H9 (cell line): Measurements from ENCODE around the gene DNAJC11. TPM values are rescaled to one million over a fixed set of nuclear protein-coding genes. Genes with fewer than 3 reads are reported as not detected.

Experiments used
- DNase-seq: peaks from one replicate; pipeline ENCODE4 v3.0.0-alpha.2; 2017
- H2AFZ ChIP-seq: one replicate; pipeline ENCODE4 v1.6.1; 2013; ENCODE audit warnings: mild to moderate bottlenecking, low read length, control low read depth, moderate library complexity
- H2AK5ac ChIP-seq: 2 replicates; pipeline ENCODE4 v1.6.1; 2013; ENCODE audit warnings: low read length, control low read depth, mixed read lengths; ENCODE audit not compliant: insufficient read length
- H2BK120ac ChIP-seq: one replicate; pipeline ENCODE4 v1.6.1; 2013; ENCODE audit warnings: low read depth, mild to moderate bottlenecking, low read length, control low read depth, inconsistent platforms; ENCODE audit not compliant: poor library complexity, severe bottlenecking
- H2BK12ac ChIP-seq: 2 replicates; pipeline ENCODE4 v1.6.1; 2013; ENCODE audit warnings: low read length, control low read depth, mixed read lengths, low read depth; ENCODE audit not compliant: insufficient read length
- H2BK15ac ChIP-seq: 2 replicates; pipeline ENCODE4 v1.6.1; 2013; ENCODE audit warnings: low read depth, low read length, control low read depth
- H2BK20ac ChIP-seq: one replicate; pipeline ENCODE4 v1.6.1; 2013; ENCODE audit warnings: low read depth, mild to moderate bottlenecking, low read length, control low read depth, inconsistent platforms; ENCODE audit not compliant: poor library complexity, severe bottlenecking
- H2BK5ac ChIP-seq: 2 replicates; pipeline ENCODE4 v1.6.1; 2013; ENCODE audit warnings: low read length, control low read depth, mixed read lengths; ENCODE audit not compliant: insufficient read length
- H3K14ac ChIP-seq: 2 replicates; pipeline ENCODE4 v1.6.1; 2013; ENCODE audit warnings: low read length, control low read depth; ENCODE audit not compliant: insufficient read depth
- H3K18ac ChIP-seq: 2 replicates; pipeline ENCODE4 v1.6.1; 2013; ENCODE audit warnings: low read depth, mild to moderate bottlenecking, mixed read lengths, low read length, control low read depth; ENCODE audit not compliant: insufficient read length
- H3K23ac ChIP-seq: 2 replicates; pipeline ENCODE4 v1.6.1; 2013; ENCODE audit warnings: low read length, control low read depth, mixed read lengths, low read depth; ENCODE audit not compliant: insufficient read length
- H3K23me2 ChIP-seq: 2 replicates; pipeline ENCODE4 v1.6.1; 2013; ENCODE audit warnings: low read depth, mild to moderate bottlenecking, mixed read lengths, low read length, control low read depth; ENCODE audit not compliant: insufficient read length, poor library complexity, severe bottlenecking
- H3K27ac ChIP-seq: 2 replicates; pipeline ENCODE4 v1.5.1; 2013; ENCODE audit warnings: low read length, control low read depth, mixed read lengths, low read depth; ENCODE audit not compliant: insufficient read length
- H3K27me3 ChIP-seq: 2 replicates; pipeline ENCODE4 v1.6.1; 2013; ENCODE audit warnings: low read length, control low read depth, inconsistent platforms; ENCODE audit not compliant: insufficient read depth
- H3K4ac ChIP-seq: 2 replicates; pipeline ENCODE4 v1.6.1; 2013; ENCODE audit warnings: low read depth, mild to moderate bottlenecking, control low read depth, inconsistent platforms, low read length, moderate library complexity
- H3K4me1 ChIP-seq: 2 replicates; pipeline ENCODE4 v1.6.1; 2013; ENCODE audit warnings: low read length, control low read depth, inconsistent platforms; ENCODE audit not compliant: insufficient read depth
- H3K4me2 ChIP-seq: 2 replicates; pipeline ENCODE4 v1.6.1; 2013; ENCODE audit warnings: low read length, control low read depth, mixed read lengths; ENCODE audit not compliant: insufficient read length, insufficient read depth
- H3K56ac ChIP-seq: 2 replicates; pipeline ENCODE4 v1.6.1; 2013; ENCODE audit warnings: low read depth, mild to moderate bottlenecking, mixed read lengths, low read length, control low read depth; ENCODE audit not compliant: insufficient read length
- H3K79me1 ChIP-seq: 2 replicates; pipeline ENCODE4 v1.6.1; 2013; ENCODE audit warnings: low read depth, mild to moderate bottlenecking, moderate library complexity, low read length, control low read depth, inconsistent platforms; ENCODE audit not compliant: insufficient read depth, poor library complexity, severe bottlenecking
- H3K79me2 ChIP-seq: 2 replicates; pipeline ENCODE4 v1.6.1; 2013; ENCODE audit warnings: low read length, control low read depth, inconsistent platforms; ENCODE audit not compliant: insufficient read depth
- H3K9ac ChIP-seq: 2 replicates; pipeline ENCODE4 v1.6.1; 2013; ENCODE audit warnings: low read length, control low read depth, mixed read lengths; ENCODE audit not compliant: insufficient read length; ENCODE audit errors: extremely low read depth
- H3K9me3 ChIP-seq: one replicate; pipeline ENCODE4 v1.6.1; 2013; ENCODE audit warnings: low read depth, low read length, inconsistent platforms; ENCODE audit not compliant: control insufficient read depth
- H3T11ph ChIP-seq: one replicate; pipeline ENCODE4 v1.6.1; 2013; ENCODE audit warnings: mild to moderate bottlenecking, low read length, control low read depth, inconsistent platforms
- H4K20me1 ChIP-seq: one replicate; pipeline ENCODE4 v1.6.1; 2013; ENCODE audit not compliant: control insufficient read depth, insufficient read length, insufficient read depth
- H4K5ac ChIP-seq: 2 replicates; pipeline ENCODE4 v1.6.1; 2013; ENCODE audit warnings: low read depth, mild to moderate bottlenecking, mixed read lengths, low read length, control low read depth; ENCODE audit not compliant: insufficient read length
- H4K8ac ChIP-seq: replicated peaks from 2 replicates; pipeline ENCODE4 v1.6.1; 2013; ENCODE audit warnings: low read length, control low read depth, mixed read lengths, low read depth; ENCODE audit not compliant: insufficient read length
- H4K91ac ChIP-seq: 2 replicates; pipeline ENCODE4 v1.6.1; 2013; ENCODE audit warnings: low read depth, mild to moderate bottlenecking, moderate library complexity, mixed read lengths, low read length, control low read depth; ENCODE audit not compliant: insufficient read length
- H3K27ac Mint-ChIP-seq, 3 experiments: 2 replicates in 2 of 3; 3 replicates in 1 of 3; pipeline ENCODE4 v1.8.0; 2020 to 2021; ENCODE audit warnings: mixed read lengths in 3 of 3, mild to moderate bottlenecking in 1 of 3, moderate library complexity in 1 of 3
- H3K27me3 Mint-ChIP-seq: 2 replicates; pipeline ENCODE4 v1.8.0; 2021; ENCODE audit warnings: low read depth, mild to moderate bottlenecking, moderate library complexity, mixed read lengths
- H3K36me3 Mint-ChIP-seq, 3 experiments: 2 replicates in 2 of 3; 3 replicates in 1 of 3; pipeline ENCODE4 v1.8.0; 2020 to 2021; ENCODE audit warnings: low read depth in 3 of 3, mixed read lengths in 3 of 3; ENCODE audit not compliant: insufficient read depth in 1 of 3
- H3K4me1 Mint-ChIP-seq, 2 experiments: 2 replicates each; pipeline ENCODE4 v1.8.0; 2020; ENCODE audit warnings: mixed read lengths in 2 of 2
- H3K4me3 Mint-ChIP-seq, 2 experiments: 2 replicates in 1 of 2; 3 replicates in 1 of 2; pipeline ENCODE4 v1.8.0; 2020 to 2021; ENCODE audit warnings: mild to moderate bottlenecking in 2 of 2, mixed read lengths in 2 of 2, moderate library complexity in 1 of 2
- H3K9me3 Mint-ChIP-seq, 2 experiments: 2 replicates in 1 of 2; 3 replicates in 1 of 2; pipeline ENCODE4 v1.8.0; 2020; ENCODE audit warnings: mild to moderate bottlenecking in 2 of 2, mixed read lengths in 2 of 2, moderate library complexity in 1 of 2
- WGBS: extraction: QIAGEN DNeasy Blood & Tissue Kit; methylation state at CpG from one replicate; pipeline ENCODE4 v1.1.7; 2013; ENCODE audit warnings: missing lambda C conversion rate, low lambda C conversion rate, mixed read lengths; ENCODE audit not compliant: insufficient read length; ENCODE audit errors: extremely low coverage; 5-methylcytosine and 5-hydroxymethylcytosine counted together
- total RNA-seq: library from RNA; stranded (reverse); gene quantifications from 2 replicates; pipeline ENCODE4 v1.2.1, GENCODE V29; 2021
- TF ChIP-seq, protein P1 (sequence below): fragments of 200-600 bp; sonication (generic); conservative IDR thresholded peaks from 3 replicates; pipeline ENCODE4 v1.8.0; 2021; ENCODE audit warnings: antibody characterized with exemption, mild to moderate bottlenecking

Gene DNAJC11
- total RNA-seq, 1 experiment from 2014 or later = 88.5 TPM

DNA sequence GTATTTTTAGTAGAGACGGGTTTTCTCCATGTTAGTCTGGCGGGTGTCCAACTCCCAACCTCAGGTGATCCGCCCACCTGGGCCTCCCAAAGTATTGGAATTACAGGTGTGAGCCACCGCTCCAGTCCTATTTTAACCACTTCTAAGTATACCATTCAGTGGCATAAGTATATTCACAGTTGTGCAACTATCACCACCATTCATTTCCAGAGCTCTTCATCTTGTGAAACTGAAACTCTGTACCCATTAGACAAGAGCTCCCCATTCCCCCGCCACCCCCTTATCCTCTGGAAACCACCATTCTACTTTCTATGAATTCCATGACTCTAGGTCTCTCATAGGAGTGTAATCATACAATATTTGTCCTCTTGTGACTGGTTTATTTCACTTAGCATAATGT is 43.5 kb upstream of the DNAJC11 start:
- Histone ChIP-seq H3K23me2 (peaks cover 3% of the 10 kb centered on the region), H2BK15ac (no peak overlapping the region), H3T11ph (no peak overlapping the region), H3K56ac (no peak overlapping the region), H2BK120ac (no peak overlapping the region), H2AK5ac (no peak overlapping the region), H3K9me3 (no peaks in the 10 kb centered on the region), H3K4me1 (no peaks in the 10 kb centered on the region), H4K20me1 (no peaks in the 10 kb centered on the region), H3K79me2 (no peaks in the 10 kb centered on the region), H3K4ac (no peak overlapping the region), H3K79me1 (no peaks in the 10 kb centered on the region), H3K23ac (no peak overlapping the region), H2BK20ac (no peak overlapping the region), H3K27ac (no peak overlapping the region), H2BK5ac (no peak overlapping the region), H2BK12ac (no peak overlapping the region), H3K27me3 (no peaks in the 10 kb centered on the region), H3K4me2 (no peak overlapping the region), H4K5ac (no peak overlapping the region), H3K14ac (no peak overlapping the region), H3K18ac (no peak overlapping the region), H3K9ac (no peak overlapping the region), H4K8ac (no peak overlapping the region), H4K91ac (no peak overlapping the region), H2AFZ (no peak overlapping the region)
- H3K4me1 Mint-ChIP-seq = peaks cover 7 to 14% of the 10 kb centered on the region in 2 experiments
- no peak for DNase-seq
- TF ChIP-seq, protein P1, sequence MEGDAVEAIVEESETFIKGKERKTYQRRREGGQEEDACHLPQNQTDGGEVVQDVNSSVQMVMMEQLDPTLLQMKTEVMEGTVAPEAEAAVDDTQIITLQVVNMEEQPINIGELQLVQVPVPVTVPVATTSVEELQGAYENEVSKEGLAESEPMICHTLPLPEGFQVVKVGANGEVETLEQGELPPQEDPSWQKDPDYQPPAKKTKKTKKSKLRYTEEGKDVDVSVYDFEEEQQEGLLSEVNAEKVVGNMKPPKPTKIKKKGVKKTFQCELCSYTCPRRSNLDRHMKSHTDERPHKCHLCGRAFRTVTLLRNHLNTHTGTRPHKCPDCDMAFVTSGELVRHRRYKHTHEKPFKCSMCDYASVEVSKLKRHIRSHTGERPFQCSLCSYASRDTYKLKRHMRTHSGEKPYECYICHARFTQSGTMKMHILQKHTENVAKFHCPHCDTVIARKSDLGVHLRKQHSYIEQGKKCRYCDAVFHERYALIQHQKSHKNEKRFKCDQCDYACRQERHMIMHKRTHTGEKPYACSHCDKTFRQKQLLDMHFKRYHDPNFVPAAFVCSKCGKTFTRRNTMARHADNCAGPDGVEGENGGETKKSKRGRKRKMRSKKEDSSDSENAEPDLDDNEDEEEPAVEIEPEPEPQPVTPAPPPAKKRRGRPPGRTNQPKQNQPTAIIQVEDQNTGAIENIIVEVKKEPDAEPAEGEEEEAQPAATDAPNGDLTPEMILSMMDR = no peak
- no peak overlapping the region for H3K27ac Mint-ChIP-seq
- H3K36me3 Mint-ChIP-seq = no peaks in the 10 kb centered on the region; a peak in 1 of 7 replicates
- peaks cover 11% of the 10 kb centered on the region for H3K27me3 Mint-ChIP-seq
- no peak overlapping the region for H3K4me3 Mint-ChIP-seq
- no CpG with 5 or more reads among the region's 5 CpGs for WGBS
- H3K9me3 Mint-ChIP-seq = peaks cover 4 to 5% of the 10 kb centered on the region in 2 experiments; a peak in 2 of 5 replicates
